ENCODE results near the gene KCNJ10.

KCNJ10 gene

DNA sequence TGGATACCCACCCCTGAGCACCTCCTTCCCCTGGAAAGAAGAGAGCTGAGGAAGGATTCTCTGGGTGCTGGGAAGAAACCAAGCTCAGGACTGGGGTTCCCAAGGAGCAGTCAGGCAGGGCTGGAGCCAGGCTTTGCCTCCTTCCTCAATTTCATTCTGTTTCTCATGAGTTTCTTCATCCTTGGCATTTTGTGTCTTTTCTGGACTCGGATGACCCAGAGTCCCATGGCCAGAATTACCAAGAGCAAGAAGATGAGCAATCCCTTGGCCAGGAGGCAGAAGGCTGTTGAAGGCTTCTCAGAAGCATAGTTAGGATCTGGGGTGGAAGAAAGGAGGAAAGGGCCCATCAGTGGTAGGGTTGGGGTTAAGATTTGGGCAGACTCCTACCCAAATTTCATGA lies 118.4 kb downstream of the KCNJ10 start:
- no peak overlapping the region for H3K27ac ChIP-seq (replicated peaks)
- no peak for TF ChIP-seq SPI1 (IDR thresholded peaks at IDR 0.05; ENCODE audit: borderline replicate concordance, low read depth)
- TF ChIP-seq, protein P1, sequence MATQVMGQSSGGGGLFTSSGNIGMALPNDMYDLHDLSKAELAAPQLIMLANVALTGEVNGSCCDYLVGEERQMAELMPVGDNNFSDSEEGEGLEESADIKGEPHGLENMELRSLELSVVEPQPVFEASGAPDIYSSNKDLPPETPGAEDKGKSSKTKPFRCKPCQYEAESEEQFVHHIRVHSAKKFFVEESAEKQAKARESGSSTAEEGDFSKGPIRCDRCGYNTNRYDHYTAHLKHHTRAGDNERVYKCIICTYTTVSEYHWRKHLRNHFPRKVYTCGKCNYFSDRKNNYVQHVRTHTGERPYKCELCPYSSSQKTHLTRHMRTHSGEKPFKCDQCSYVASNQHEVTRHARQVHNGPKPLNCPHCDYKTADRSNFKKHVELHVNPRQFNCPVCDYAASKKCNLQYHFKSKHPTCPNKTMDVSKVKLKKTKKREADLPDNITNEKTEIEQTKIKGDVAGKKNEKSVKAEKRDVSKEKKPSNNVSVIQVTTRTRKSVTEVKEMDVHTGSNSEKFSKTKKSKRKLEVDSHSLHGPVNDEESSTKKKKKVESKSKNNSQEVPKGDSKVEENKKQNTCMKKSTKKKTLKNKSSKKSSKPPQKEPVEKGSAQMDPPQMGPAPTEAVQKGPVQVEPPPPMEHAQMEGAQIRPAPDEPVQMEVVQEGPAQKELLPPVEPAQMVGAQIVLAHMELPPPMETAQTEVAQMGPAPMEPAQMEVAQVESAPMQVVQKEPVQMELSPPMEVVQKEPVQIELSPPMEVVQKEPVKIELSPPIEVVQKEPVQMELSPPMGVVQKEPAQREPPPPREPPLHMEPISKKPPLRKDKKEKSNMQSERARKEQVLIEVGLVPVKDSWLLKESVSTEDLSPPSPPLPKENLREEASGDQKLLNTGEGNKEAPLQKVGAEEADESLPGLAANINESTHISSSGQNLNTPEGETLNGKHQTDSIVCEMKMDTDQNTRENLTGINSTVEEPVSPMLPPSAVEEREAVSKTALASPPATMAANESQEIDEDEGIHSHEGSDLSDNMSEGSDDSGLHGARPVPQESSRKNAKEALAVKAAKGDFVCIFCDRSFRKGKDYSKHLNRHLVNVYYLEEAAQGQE (IDR thresholded peaks at IDR 0.05; ENCODE audit: insufficient replicate concordance, low read depth), result no peak

DNA sequence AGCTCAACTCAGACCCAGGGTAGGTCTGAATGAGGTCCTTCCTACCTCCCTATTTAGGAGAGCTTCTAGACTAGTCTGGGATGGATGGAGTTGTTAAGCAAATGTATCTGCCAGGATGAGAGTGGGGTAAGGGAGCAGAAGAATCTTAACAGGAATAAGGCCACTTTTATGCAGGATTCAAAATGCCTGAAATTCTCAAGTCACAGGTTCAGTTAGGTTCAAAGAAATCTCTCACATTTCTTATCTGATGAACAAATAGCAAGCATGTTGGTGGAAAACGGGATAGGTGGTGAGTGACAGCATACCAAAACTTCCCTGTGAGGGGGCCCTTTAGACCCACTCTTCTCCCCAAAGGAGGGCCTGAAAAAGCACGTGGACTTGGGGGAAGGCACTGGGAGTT lies 118.9 kb downstream of the KCNJ10 start:
- TF ChIP-seq, protein P2, sequence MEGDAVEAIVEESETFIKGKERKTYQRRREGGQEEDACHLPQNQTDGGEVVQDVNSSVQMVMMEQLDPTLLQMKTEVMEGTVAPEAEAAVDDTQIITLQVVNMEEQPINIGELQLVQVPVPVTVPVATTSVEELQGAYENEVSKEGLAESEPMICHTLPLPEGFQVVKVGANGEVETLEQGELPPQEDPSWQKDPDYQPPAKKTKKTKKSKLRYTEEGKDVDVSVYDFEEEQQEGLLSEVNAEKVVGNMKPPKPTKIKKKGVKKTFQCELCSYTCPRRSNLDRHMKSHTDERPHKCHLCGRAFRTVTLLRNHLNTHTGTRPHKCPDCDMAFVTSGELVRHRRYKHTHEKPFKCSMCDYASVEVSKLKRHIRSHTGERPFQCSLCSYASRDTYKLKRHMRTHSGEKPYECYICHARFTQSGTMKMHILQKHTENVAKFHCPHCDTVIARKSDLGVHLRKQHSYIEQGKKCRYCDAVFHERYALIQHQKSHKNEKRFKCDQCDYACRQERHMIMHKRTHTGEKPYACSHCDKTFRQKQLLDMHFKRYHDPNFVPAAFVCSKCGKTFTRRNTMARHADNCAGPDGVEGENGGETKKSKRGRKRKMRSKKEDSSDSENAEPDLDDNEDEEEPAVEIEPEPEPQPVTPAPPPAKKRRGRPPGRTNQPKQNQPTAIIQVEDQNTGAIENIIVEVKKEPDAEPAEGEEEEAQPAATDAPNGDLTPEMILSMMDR (IDR thresholded peaks at IDR 0.05; ENCODE audit: insufficient read depth, low read length), result no peak
- no peak for TF ChIP-seq GABPA (IDR thresholded peaks at IDR 0.05; ENCODE audit: low read depth)
- TF ChIP-seq SPI1 (IDR thresholded peaks at IDR 0.05; ENCODE audit: borderline replicate concordance, low read depth), result no peak
- DNase-seq (ENCODE audit: low read depth in 1 of 2, low spot score in 1 of 2), result no peak
- Histone ChIP-seq H3K4me3 (replicated peaks; ENCODE audit: insufficient read depth, low read length) (no peak overlapping the region), H3K27ac (replicated peaks) (no peak overlapping the region), H3K27me3 (ENCODE audit: insufficient read depth, poor library complexity, severe bottlenecking) (peaks cover 16% of the 10 kb centered on the region)

More for the DNA sequence above, 118.4 kb downstream of the KCNJ10 start:
- DNase-seq (ENCODE audit: low read depth in 1 of 2, low spot score in 1 of 2), result no peak
- Histone ChIP-seq H3K4me3 (replicated peaks; ENCODE audit: insufficient read depth, low read length) (no peak overlapping the region), H3K27me3 (ENCODE audit: insufficient read depth, poor library complexity, severe bottlenecking) (peaks cover 10% of the 10 kb centered on the region)

DNA sequence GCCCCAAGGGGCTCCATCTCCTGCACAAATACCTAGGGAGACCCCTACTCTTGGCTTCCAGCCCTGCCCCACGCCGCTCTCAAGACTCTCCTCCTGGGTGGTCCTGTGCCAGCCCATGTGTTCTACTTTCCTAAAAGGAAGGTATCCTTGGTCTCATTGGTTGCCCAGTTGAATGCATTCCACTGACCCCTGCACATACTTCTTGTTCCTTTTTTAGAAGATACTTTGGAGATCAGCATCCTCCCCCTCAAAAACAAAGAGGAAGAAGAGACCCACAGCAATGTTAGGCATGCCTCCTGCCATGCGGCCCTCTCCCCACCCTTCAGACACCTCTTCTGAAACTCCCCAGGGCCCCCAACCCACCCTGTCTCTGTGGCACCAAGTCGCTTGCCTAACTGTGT lies 120.0 kb downstream of the KCNJ10 start:
- H3K27me3 ChIP-seq (ENCODE audit: insufficient read depth, poor library complexity, severe bottlenecking), result peaks cover 22% of the 10 kb centered on the region
- H3K27ac ChIP-seq (replicated peaks), result no peak overlapping the region
- DNase-seq (ENCODE audit: low read depth in 1 of 2, low spot score in 1 of 2), result peak in 1 of 2 experiments; percentile 33
- no peak overlapping the region for H3K4me3 ChIP-seq (replicated peaks; ENCODE audit: insufficient read depth, low read length)
- TF ChIP-seq POLR2AphosphoS5 (IDR thresholded peaks at IDR 0.05; ENCODE audit: low read depth) (no peak), SPI1 (IDR thresholded peaks at IDR 0.05; ENCODE audit: borderline replicate concordance, low read depth) (no peak), GABPA (IDR thresholded peaks at IDR 0.05; ENCODE audit: low read depth) (no peak)
- TF ChIP-seq, protein P2 (IDR thresholded peaks at IDR 0.05; ENCODE audit: insufficient read depth, low read length), result no peak
- TF ChIP-seq, protein P1 (IDR thresholded peaks at IDR 0.05; ENCODE audit: insufficient replicate concordance, low read depth), result no peak

DNA sequence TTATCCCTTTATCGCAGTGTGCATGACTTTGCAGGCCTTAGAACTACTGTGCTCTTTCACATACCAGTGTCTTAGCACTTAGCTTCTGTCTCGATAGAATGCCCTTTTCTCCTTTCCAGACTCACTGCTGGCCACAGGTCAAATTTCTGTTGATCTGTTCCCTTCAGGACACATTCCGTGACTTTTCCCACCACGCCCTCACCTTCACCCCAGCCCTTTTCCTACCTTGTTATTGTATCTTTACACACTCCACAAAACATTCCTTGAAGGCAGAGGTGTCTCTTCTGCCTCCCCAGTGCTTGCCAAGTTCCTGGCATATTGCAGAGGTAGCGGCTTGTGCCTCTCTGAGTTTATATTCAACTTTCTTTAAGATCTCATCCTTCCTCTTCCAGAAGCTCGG lies 120.8 kb downstream of the KCNJ10 start:
- peaks cover 29% of the 10 kb centered on the region for H3K27me3 ChIP-seq (ENCODE audit: insufficient read depth, poor library complexity, severe bottlenecking)
- no peak overlapping the region for H3K4me3 ChIP-seq (replicated peaks; ENCODE audit: insufficient read depth, low read length)
- no peak for DNase-seq (ENCODE audit: low read depth in 1 of 2, low spot score in 1 of 2)
- H3K27ac ChIP-seq (replicated peaks), result no peak overlapping the region
- no peak for TF ChIP-seq POLR2AphosphoS5 (IDR thresholded peaks at IDR 0.05; ENCODE audit: low read depth)
- TF ChIP-seq, protein P1 (IDR thresholded peaks at IDR 0.05; ENCODE audit: insufficient replicate concordance, low read depth), result no peak
